ENCODE measurements around the gene RAB31.

DNA sequence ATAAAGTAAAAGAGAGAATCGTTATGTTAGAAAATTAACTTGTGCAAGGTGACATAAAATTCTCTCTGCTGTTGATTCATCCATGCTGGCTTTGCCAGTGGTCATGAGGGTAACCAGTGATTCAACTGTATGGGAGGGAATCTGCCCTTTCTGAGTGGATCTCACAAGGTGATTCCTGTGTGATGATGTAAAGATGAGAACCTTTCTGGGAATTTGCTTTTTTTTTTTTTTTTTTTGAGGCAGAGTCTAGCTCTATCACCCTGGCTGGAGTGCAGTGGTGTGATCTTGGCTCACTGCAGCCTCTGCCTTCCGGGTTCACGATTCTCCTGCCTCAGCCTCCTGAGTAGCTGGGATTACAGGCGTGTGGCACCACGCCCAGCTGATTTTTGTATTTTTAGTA lies 23.3 kb downstream of the RAB31 start:
- TF ChIP-seq POLR2A (IDR thresholded peaks at IDR 0.05) = no peak
- TF ChIP-seq CTCF (IDR thresholded peaks at IDR 0.05) = no peak

All from upper lobe of left lung (tissue), 4 donors.